Kidney epithelial cell (primary cell): ENCODE measurements around the gene HHLA2. TPM values are rescaled to one million over a fixed set of nuclear protein-coding genes. Genes with fewer than 3 reads are reported as not detected.

Experiments used
- DNase-seq: peaks from one replicate; pipeline ENCODE4 v3.0.0-alpha.2; 2010; ENCODE audit warnings: low read depth
- H3K27me3 ChIP-seq: 2 replicates; pipeline ENCODE4 v1.6.0; 2011; ENCODE audit warnings: low read length; ENCODE audit not compliant: control insufficient read depth, insufficient read depth
- H3K36me3 ChIP-seq: 2 replicates; pipeline ENCODE4 v1.5.1; 2011; ENCODE audit warnings: low read length; ENCODE audit not compliant: control insufficient read depth, insufficient read depth
- H3K4me3 ChIP-seq: 2 replicates; pipeline ENCODE4 v1.5.1; 2011; ENCODE audit warnings: low read depth, mild to moderate bottlenecking, control low read depth, low read length
- total RNA-seq: library from RNA; depleted of rRNA; stranded (reverse); fragments of >200 nt; gene quantifications from 2 replicates; pipeline ENCODE4 v1.2.3, GENCODE V29; 2015
- TF ChIP-seq, protein P1 (sequence below): IDR thresholded peaks from 2 replicates; pipeline ENCODE4 v1.5.1; 2011; ENCODE audit warnings: mild to moderate bottlenecking, moderate library complexity, low read length, control low read depth, inconsistent platforms; ENCODE audit not compliant: insufficient read depth, poor library complexity, severe bottlenecking

HHLA2 gene
- total RNA-seq, 1 donor from 2014 or later, result 0.79 TPM

DNA sequence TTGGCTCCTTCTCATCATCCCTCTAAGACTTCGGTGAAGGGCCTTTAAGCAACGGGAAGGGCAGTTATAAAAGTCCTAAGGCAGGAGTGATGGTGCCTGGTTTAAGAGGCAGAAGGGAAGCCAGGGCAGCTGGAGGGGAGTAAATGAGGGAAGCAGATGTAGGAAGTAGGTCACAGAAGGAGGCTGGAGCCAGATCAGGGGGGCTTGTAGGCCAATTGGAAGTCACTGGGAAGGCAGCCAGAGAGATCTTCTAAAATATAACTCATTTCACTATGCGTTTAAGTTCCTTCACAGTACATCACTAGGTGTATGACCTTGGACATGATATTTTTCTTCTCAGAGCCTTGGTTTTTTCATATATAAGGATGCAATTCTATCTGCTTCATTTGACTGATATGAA lies 119.3 kb downstream of the HHLA2 start:
- TF ChIP-seq, protein P1, sequence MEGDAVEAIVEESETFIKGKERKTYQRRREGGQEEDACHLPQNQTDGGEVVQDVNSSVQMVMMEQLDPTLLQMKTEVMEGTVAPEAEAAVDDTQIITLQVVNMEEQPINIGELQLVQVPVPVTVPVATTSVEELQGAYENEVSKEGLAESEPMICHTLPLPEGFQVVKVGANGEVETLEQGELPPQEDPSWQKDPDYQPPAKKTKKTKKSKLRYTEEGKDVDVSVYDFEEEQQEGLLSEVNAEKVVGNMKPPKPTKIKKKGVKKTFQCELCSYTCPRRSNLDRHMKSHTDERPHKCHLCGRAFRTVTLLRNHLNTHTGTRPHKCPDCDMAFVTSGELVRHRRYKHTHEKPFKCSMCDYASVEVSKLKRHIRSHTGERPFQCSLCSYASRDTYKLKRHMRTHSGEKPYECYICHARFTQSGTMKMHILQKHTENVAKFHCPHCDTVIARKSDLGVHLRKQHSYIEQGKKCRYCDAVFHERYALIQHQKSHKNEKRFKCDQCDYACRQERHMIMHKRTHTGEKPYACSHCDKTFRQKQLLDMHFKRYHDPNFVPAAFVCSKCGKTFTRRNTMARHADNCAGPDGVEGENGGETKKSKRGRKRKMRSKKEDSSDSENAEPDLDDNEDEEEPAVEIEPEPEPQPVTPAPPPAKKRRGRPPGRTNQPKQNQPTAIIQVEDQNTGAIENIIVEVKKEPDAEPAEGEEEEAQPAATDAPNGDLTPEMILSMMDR, result no peak
- DNase-seq, result no peak
- Histone ChIP-seq H3K36me3 (no peaks in the 10 kb centered on the region), H3K4me3 (no peak overlapping the region), H3K27me3 (no peaks in the 10 kb centered on the region)

DNA sequence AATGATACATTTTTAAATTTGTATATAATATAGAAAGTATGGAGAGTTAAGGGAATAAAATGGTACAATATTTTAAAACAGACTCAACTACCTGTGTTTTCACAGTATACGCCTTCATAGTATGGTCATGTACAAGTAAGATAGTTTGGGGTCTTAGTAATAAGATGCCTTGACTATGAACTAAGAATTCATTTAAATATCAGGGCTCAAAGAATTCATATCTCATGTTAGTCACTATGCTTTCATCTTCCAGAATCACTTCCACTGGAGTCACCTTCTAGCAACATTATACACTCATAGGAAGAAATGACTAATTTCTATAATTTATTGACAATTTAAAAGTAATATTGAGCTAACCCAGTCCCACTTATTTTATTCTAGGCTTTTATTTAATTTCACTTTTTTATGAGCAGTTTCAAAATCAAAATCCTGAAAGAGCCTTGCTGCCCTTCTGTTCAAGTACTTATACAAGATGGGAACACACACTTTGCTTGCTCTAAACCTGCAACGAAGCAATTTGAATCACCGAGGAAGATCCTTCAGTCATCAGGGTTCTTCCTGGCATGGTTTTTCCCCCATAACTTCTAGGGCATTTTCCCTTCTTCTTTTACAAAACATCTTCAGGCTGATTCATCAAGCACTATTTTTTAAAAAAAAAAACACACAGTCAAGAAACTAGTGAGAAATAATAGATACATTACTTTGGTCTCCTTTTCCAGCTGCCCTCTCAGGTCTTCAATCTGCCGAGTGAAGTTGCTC lies 119.9 kb downstream of the HHLA2 start:
- H3K27me3 ChIP-seq, result no peaks in the 10 kb centered on the region
- no peaks in the 10 kb centered on the region for H3K36me3 ChIP-seq
- no peak overlapping the region for H3K4me3 ChIP-seq
- DNase-seq, result no peak
- TF ChIP-seq, protein P1, result no peak

DNA sequence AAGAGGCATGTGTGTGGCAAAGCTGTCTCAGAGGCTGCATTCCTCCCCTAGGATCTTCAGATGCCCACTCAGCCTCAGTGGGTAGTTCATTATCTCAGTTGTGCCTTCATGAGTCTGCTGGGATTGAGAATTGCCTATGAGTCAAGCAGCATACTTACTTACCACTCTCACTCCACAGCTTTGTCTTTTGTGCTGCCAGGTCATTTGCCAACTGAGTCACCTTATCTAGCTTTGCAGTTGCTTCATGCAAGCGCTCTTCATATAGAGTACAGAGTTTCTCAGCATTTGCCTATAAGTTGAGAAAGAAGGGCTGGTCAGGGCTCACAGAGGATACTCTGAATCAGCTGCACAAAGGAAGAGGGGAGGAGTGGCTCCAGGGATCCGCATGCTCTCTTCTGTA lies 124.6 kb downstream of the HHLA2 start:
- Histone ChIP-seq H3K36me3 (no peaks in the 10 kb centered on the region), H3K27me3 (no peaks in the 10 kb centered on the region), H3K4me3 (no peak overlapping the region)
- TF ChIP-seq, protein P1, result no peak
- peak; percentile 41 for DNase-seq

Other genes starting within 250 kb of the HHLA2 start
- gene CD47, start 205.5 kb upstream of the HHLA2 start, total RNA-seq, result 39.6 and 54.5 TPM in 2 replicates
- gene IFT57, start 74.1 kb upstream of the HHLA2 start, total RNA-seq, result 17.9 and 29.6 TPM in 2 replicates
- 0.07 TPM in 1 of 2 replicates, not detected in the other for gene MYH15, start 214.0 kb downstream of the HHLA2 start, total RNA-seq